Activated CD4-positive, alpha-beta T cell treated with anti-CD3 and anti-CD28 coated beads, Interleukin-2, amount 50 U/mL, for 4 hours (primary cell): ENCODE data around the gene NGEF.

Experiments
- DNase-seq, 2 experiments: peaks; one replicate each; pipeline ENCODE4 v3.0.0-alpha.2; 2020

Gene NGEF

DNA sequence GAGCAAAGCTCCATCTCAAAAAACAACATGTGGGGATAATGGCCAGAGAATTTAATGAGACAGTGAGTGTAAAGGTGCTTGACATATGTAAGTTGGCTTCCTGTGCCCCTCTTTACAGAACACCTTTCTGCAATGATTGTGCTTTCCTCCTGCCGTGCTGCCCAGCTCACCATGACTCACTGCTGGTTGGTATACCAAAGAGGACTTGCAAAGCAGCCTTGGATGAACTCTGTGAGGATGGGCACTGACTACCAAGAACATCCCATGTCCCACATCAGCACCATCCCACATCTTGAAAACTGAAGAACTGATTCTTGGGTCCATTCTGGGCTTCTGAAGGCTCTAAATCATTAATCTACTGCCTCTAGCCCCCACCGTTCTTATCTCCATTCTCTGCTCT is 52.2 kb downstream of the NGEF start:
- DNase-seq, result no peak

DNA sequence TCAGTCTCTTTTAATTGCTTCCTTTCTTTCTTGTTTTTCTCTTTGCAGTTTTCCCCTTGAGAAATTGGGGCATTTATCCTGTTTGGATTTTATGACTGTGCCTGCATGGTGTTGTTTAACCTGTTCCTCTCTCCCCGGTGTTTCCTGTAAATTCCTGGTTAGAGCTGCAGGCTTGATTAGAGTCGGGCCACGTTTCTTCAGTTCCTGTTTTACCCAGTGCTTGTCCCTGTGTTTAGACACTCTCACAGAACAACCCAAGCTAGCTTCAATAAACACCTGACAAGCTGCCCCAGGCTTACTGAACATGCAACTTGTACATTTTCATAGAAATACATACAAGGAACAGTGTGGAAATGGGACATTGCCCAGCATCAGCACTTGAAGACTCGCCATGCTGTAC is 53.9 kb downstream of the NGEF start:
- no peak for DNase-seq

DNA sequence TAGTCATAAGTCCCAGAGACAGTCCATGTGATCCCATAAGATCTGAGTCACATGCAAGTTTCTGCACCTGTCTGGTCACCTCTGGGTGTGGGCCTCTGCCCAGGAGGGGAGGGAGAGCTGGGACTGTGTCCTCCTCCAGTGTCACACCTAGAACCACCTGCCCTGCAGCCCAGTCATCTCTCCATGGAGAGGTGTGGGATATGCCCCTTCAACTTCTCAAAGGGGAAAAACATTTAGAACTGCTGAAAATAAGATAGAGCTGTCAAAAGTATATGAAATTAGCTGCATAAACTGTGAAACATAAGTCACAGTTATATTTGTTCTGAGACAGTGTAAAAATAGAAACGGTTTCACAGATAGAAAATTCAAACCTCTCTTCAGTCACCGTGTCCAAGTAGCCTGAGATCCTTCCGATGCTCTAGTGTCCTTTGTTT is 55.4 kb downstream of the NGEF start:
- DNase-seq, result no peak

DNA sequence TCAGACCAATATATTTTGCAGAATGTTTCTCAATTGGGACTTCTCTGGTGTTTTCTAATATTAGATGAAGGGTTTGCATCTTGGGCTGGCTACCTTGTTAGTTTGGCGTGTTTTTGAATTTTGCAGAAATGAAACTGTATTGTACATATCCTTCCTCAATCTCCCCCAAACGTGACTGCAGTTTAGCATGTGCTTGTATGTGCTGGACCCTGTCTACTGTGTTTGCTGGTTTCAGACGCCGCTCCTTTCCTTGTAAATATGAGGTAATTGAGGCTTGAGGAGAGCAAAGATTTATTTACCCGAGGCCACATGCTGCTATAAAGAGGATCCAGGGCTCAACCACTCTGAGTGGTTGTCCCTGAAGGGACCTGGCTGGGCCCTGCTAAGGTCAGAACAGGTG is 57.2 kb downstream of the NGEF start:
- DNase-seq, result no peak

DNA sequence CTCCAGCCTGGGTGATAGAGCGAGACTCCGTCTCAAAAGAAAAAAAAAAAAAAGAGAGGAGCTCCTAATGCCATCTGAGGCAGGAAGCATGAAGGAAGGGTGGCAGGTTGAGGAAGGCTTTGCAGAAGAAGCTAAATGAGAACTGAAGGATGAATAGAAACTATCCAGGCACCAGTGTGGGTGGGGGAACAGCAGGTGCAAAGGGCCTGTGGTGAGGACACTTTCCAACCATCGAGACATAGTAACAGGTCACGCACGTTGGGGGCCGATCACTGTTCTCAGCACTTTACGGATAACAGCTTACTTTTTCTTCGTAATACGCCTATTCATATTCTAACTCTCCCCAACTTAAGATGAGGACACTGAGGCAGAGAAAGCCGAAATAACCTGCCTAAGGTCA is 58.4 kb downstream of the NGEF start:
- DNase-seq, result no peak

DNA sequence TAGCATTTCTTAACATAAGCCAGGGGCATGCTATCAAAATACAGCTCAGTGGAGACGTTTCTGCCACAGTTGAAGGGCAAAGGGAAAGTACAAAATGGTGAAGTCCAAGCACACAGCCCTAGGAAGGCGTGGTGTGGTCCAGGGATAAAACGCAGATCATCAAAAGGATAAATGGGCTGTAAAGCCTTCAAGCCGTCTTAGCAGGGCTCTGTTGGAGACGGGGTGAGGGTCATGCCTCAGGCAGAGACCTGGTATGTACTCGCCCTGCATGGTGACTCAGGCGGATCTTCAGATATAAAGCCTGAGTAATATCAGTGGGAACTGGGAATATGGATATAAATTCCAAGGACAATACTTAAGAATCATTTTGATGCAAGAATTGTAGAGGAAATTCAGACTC is 61.2 kb downstream of the NGEF start:
- DNase-seq, result no peak

DNA sequence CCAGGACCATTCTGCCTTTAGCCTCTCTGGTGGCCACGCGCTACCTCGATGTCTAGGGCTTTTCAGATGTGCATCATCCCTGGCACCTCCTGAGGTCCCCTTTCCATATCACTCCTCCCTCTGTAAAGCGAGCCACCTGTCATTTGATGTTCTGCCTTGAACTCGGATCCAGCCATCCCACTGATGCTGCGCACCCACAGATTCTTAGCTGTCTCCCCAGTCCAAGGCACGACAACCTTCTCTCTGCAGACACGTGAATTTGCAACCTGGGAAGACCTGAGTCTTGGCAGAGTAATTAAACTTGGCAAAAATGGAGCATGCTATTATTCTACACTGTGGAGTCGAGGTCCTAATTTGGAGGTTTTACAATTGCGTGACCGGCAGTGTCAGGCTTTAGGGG is 61.9 kb downstream of the NGEF start:
- DNase-seq, result no peak

DNA sequence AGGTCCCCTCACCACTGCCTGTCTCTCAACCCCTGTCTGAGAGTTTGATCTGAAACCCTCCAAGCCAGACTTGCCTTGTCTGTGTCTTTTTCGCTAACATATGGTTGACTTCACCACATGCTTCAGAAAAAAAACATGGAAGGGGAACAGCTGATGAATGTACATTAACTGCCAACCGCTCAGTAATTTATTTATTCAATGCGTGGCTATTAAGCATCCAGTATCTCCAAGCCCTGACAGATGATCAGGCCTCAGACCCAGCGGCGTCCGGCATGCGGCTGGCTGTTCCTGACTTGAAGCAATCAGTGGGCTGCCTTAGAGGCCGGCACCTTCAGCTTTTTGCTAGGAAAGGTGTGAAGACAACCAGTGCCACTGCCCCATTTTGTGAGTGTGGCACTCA is 62.3 kb downstream of the NGEF start:
- no peak for DNase-seq

DNA sequence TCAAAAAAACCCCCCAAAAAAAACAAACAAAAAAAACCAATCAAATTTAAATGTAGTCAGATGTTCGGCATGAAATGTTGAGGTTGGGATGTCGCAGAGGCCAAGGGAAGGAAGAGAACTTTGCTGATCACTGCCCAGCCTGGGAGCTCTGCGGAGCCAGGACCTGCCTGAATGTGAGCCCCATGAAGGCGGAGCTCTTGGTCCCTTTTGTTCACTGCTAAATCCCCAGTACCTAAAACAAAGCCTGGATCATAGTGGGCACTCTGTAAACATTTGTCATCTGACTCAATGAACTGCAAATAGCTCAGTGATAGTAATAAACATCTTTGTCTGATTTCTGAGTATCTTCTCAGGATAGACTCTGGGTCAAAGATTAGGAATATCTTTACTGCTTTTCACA is 64.0 kb downstream of the NGEF start:
- DNase-seq, result no peak

DNA sequence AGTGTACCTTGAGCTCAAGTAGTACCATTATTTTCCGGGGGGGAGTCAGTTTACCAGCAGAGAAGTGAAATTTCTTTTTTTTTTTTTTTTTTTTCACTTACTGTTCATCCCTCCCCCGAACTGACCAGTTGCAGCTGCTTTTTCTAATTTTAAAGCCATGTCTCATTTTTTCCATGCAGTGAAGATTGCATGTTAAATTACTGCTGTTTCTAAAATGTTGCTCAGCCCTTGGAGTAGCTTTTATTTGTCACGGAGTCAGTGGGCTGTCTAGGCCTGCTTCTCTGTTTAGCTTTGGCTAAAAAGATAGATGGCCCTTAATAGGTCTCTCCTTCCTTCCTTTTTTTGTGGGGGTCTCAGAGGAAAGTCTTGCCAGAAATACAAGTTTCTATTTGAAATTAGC is 70.2 kb downstream of the NGEF start:
- no peak for DNase-seq

DNA sequence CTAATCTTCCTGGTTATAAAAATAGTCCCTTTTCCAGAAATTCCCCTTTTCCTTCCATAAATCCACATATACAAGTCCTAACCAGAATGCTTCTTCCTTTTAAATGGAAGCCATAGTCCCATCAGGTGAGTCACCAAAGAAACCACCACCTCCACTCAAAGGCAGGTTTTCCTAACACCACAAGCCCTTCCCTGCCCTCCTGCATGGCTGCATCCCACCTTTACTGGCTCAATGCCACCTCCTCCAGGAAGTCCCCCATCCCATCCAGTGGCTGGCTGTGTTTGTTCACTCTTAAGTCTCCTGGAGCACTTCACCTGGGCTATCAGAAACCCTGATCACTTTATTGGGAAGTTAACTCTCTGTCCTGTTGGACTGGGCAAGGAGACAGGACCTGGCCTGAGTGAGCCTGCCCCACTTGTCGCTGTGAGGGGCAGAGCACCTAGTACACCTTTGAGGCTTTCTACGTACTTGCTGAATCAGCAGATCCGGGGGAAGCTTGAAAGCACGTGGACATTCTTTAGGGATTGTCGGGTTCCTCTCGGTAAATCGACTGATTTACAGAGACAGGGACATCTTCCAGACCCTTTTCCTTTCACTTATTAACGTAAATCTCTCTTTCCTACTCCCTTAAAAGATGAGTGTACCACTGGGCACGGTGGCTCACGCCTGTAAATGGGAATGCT is 71.0 kb downstream of the NGEF start:
- DNase-seq, result no peak

DNA sequence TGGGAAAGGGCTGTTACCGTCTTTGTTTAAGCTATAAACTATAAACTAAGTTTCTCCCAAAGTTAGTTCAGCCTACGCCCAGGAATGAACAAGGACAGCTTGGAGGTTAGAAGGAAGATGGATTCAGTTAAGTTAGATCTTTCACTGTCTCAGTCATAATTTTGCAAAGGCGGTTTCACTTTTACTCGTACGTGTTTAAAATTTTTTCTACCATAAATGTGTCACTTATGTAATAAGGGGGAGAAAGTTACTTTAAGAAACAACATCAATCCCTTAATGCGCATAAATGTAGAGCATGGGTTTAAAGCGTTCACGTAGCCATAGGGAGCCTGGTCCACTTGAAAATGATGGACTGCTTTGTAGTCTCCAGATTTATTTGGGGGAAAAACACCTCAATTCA is 71.7 kb downstream of the NGEF start:
- no peak for DNase-seq

DNA sequence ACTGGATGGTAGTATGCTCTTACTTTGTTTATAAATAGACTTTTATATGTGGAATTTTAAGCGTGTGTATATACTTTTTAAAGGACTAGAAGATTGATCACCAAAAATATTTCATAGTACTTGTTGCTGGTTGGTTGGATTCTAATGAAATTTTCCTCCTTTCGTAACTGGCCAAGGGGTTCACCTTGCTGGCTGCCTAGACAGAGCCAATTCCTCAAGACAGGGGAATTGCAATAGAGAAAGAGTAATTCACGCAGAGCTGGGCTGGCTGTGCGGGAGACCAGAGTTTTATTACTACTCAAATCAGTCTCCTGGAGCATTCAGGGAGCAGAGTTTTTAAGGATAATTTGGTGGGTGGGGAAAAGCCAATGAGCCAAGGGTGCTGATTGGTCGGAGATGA is 72.3 kb downstream of the NGEF start:
- DNase-seq, result no peak

DNA sequence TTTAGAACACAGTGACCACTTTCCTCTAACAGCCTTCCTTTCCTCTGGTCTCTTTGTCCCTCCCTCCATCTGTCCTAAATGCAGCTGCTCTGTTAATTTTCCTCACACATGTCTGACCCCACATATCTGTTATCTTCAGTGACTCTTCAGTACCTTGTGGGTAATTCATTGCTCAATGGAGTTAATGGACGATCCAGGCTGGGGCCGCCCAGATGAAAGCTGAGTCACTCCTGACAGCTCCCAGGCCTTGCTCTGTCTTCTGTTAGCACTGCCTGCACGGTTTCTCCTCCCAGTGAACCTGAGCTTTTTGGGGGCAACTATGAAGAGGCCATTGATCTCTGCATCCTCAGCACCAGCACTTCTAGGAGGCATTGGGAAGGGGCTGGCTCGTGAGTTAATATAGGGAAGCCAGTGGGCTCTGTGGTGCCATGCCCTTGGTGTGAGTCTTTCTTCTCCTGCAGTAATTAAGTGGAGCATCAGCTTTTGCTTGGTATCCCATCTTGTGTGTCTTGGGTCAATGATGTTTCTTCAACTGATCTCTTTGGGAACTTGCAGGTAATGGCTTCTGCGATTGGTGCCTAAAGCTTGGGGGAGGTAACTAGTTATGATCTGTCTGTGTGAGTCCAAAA is 75.7 kb downstream of the NGEF start:
- no peak for DNase-seq

DNA sequence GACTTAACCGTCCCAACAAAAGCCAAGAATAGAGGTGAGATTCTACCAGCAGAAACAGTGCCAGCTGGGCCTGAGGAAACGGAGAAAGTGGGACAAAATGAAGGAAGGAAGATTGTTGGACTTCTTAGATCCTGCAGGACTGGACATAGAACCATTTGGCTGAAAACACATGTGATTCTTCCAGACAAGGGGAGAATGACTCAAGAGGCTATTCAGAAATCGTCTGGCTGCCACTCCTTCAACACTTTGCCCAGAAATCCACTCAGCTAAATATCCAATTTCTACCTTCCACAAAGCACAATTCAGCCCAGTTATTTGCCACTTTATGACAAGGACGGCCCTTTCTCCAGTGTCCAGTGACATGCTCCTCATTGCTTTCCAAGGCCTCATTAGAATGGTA is 81.4 kb downstream of the NGEF start:
- no peak for DNase-seq

DNA sequence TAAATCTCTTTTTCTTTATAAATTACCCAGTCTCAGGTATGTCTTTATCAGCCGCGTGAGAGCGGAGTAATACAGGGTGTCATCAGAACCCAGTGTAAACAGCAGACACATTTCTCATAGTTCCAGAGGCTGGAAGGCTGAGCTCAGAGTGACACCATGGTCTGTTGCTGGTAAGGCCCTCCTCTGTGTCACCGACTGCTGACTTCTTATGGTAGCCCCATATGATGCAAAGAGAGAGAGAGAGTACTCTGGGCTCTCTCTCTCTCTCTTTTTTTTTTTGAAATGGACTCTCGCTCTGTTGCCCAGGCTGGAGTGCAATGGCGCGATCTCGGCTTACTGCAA is 83.0 kb downstream of the NGEF start:
- no peak for DNase-seq

DNA sequence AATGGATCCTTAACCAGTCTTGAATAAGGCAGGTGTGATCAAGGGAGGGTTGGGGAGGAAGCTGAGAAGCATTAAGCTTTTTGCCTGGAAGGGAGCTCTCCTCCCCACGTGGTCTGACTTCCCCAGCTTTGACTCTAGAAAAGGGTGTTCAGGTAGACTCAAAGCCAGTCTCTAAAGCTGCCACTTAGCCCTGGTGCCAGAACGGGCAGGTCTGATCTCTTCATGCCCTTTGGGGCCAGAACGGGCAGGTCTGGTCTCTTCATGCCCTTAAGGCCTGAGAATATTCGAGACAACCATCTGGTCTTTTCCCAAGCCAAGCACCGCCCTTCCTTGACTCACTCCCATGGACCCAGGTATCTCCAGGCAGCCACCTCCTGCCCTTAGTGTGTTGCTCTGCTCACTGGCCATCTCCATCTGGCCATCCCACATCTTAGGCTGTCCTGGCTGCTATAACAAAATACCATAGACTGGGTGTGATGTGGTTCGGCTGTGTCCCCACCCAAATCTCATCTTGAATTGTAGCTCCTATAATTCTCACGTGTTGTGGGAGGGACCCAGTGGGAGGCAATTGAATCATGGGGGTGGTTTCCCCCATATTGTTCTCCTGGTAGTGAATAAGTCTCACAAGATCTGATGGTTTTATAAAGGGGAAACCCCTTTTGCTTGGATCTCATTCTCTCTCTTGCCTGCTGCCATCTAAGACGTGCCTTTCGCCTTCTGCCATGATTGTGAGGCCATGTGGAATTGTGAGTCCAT is 83.6 kb downstream of the NGEF start:
- DNase-seq, result no peak

DNA sequence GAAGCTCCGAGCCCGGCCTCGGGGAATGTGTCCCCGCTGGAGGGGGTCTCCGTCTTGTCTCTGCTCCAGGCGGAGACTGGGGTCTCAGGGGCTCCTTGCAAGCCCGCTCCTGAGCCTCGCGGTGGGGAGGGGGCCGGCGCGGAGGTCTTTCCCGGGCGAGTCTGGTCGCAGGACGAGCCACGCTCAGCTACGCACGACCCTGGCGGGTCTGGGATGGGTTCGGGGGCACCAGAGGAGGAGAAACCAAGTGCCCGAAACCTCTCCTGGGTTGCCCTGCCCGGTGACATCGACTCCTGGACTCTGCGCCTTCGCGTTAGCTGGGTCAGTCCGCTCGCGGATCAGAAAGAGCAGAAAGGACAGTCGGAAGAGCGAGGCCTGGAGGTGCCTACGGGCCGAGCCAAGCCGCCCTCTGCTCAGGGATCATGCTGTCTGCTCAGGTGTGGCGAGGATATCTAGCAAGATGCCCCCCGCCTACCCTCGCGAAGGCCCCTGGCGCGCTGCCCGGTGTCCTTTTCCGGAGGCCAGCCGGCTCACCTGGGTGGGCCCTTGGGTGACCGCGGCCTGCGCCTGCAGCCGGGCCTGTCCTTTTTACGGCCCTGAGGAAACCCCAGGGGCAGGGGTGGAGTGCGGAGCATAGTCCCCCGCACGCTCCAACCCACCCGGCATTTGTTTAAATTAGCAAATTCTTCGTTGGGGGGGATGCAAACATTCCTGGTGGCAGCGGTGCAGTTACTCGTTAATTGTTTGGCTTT is 84.3 kb downstream of the NGEF start:
- no peak for DNase-seq

DNA sequence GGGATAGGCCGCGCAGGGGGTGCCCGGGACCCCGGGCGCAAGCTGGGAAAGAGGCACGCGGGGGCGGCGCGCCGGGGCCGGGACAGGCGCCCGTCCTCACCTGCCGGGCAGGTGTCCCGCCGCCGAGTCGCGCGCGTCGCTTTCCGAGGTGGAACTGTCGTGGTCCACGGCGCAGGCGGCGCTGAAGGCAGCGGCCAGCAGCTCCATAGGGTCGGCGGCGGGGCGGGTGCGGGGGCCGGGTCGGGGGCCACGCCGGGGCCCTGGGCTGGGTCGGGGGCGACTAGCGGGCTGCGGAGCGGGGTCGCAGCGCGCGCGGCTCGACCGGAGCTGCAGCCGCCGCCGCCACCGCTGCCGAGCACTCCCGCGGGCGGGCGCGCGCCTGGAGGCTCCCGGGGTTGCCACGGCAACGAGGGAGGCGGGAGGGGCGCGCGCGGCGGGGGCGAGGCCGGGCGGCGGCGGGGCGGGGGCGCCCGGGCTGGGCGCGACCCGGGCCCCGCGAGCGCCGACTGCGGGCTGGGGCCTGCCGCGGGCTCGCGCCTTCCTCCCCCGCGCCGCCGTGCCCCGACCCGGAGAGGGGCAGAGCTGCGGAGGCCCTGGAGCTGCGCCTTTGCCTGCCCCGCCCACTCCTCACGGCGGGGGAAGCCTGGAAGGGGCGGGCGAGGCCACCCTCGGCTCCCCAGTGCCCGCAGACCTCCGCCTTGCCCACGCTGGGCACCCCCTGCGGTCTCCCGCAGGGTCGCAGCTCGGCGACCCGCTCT is 85.1 kb downstream of the NGEF start:
- no peak for DNase-seq

DNA sequence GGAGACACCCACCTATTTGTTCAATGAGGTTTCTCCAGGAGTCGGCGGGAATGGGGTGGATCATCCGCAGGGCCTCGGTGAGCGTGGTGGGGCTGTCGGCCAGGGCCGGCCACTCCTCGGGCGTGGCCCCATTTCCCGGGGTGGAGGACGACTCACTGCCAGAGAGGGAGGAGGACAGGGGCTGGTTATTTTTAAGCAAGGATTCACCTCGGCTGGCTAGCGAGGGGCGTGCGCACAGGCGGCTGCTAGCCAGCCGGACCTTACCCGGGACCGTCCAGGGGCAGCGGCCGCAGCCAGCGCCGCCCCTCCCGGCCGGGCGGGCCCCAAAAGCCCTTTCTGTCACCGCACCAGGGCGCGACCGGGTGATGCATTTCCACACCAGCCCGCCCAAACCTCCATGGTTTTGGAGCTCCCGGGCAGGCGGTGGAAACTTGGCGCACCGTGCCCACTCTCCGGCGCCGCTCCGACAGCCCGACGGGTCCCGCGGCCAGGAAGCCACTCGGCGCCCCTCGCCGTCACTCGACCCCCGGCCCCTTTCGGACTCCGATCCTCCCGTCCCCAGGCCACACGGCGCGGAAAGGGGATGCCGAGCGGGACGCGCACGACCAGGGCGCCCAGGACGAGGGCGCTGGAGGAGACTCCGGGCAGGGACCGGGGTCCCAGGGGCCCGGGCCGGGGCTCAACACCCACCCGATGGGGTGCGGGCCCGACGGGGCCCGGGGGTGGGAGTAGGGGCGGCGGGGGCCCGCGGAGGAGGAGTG is 85.8 kb downstream of the NGEF start:
- no peak for DNase-seq

DNA sequence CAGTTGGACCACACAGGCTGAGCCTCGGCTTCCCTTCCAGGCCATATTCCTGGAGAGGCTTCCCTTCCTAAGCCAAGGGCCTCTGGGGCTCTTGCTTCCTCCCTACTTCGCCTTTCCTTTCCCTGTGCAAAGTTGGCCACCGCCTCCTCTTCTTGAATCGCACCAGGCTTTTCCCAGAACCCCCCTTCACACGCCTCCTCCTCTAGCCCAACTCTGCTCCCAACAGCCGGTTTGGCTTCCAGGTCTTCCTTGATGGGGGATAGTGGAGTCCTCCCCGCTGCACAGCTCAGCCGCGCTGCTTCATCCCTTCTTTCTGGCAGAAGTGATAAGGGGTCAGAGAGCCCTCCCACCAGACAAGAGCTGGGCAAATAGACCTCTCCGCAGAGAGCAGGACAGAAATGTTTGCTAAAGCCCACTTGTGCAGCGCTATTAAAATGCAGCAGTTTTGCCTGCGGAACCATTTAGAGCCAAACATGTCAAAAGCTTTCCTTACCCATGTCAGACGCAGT is 86.6 kb downstream of the NGEF start:
- DNase-seq, result no peak

DNA sequence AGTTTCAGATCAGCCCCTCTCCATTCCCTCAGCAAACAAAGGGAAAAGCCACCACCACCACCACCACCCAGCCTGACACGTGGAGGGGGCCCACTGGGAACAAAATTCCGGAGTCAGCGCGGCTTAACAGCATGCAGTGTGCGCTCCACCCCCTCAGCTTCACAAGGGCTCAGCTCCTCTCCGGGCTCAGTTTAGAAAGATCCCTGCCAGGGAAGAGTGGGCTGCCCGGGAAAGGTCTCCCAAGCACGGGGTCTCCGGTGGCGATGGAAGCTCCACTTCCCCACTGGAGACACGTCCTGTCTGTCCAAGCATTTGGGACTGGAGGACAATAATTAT is 87.3 kb downstream of the NGEF start:
- DNase-seq, result no peak
